HL-60 (cell line): ENCODE measurements around the gene DELE1.
"Not testable (repeated sequence)": the region's sequence is repeated elsewhere in the genome, so short reads cannot be mapped to it uniquely, and the experiment has no call there.

Source experiments
- DNase-seq, 2 experiments: peaks; one replicate each; pipeline ENCODE4 v3.0.0-alpha.2; 2010 to 2020; ENCODE audit warnings: low read depth in 1 of 2, low spot score in 1 of 2
- H3K27ac ChIP-seq: fragments of 250-450 bp; sonication (Bioruptor Pico); replicated peaks from 2 replicates; pipeline ENCODE4 v1.5.1; 2020; ENCODE audit warnings: mild to moderate bottlenecking, moderate library complexity
- H3K27me3 ChIP-seq: fragments of 250-450 bp; sonication (Bioruptor Pico); 2 replicates; pipeline ENCODE4 v1.5.1; 2021; ENCODE audit warnings: mild to moderate bottlenecking, moderate library complexity; ENCODE audit not compliant: insufficient read depth, poor library complexity, severe bottlenecking
- H3K4me3 ChIP-seq: replicated peaks from 2 replicates; pipeline ENCODE4 v1.5.1; 2011; ENCODE audit warnings: mild to moderate bottlenecking, control low read depth, low read length; ENCODE audit not compliant: insufficient read depth
- CTCF ChIP-seq: IDR thresholded peaks from one replicate; pipeline ENCODE4 v1.5.1; 2011; ENCODE audit warnings: low read length, control low read depth, inconsistent platforms; ENCODE audit not compliant: insufficient read depth
- GABPA ChIP-seq: IDR thresholded peaks from 2 replicates; pipeline ENCODE4 v1.6.1; 2012; ENCODE audit warnings: low read depth
- POLR2AphosphoS5 ChIP-seq: IDR thresholded peaks from 2 replicates; pipeline ENCODE4 v1.6.1; 2012; ENCODE audit warnings: low read depth
- REST ChIP-seq: IDR thresholded peaks from 2 replicates; pipeline ENCODE4 v1.6.1; 2012; ENCODE audit warnings: low read depth; ENCODE audit not compliant: insufficient replicate concordance
- SPI1 ChIP-seq: IDR thresholded peaks from 2 replicates; pipeline ENCODE4 v1.6.1; 2012; ENCODE audit warnings: low read depth, mild to moderate bottlenecking, borderline replicate concordance

Gene DELE1

GRCh38 chr5:141882594-141883183 is 41.0 kb upstream of the DELE1 start:
- peaks cover 47% of the 10 kb centered on the region for H3K27me3 ChIP-seq
- no peak for TF ChIP-seq GABPA
- no peak for DNase-seq
- H3K4me3 ChIP-seq, result no peak overlapping the region
- H3K27ac ChIP-seq, result no peak overlapping the region

DNA sequence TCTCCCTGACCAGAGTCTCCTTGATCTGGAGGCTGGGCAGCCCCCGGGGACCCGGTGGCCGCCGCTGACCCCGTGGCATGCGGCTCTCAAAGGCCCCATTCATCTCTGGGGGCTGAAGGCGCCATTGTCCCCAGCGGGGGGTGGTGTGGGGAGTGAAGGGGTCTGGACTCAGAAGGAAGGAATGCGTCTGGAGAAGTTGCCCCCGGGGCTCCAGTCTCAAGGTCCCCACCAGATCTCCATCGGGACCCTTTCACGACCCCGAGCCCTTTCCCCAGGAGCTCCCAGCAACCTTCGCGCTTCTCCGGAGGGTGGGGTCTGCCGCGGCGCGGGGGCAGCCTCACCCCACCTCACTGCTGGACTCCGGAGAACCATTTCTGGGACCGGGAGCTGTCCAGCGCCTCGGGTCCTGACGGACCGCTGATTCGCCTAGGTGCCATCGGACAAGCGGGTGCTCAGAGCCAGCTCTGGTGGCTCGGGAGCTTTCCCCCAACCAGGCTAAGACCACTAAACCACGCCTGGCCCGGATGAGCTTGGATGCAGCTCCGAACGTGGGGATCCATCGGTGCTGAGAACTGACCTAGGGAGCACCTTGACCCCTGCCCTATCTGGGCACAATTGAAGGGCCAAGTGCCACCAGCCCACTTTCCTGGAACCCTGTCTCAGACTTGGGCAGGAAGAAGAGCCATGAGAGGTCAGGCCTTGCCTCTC is 40.3 kb upstream of the DELE1 start:
- Histone ChIP-seq H3K27ac (no peak overlapping the region), H3K4me3 (no peak overlapping the region), H3K27me3 (peaks cover 44% of the 10 kb centered on the region)
- no peak for DNase-seq
- TF ChIP-seq SPI1 (no peak), POLR2AphosphoS5 (no peak), REST (peak; percentile 94), CTCF (no peak), GABPA (no peak)

DNA sequence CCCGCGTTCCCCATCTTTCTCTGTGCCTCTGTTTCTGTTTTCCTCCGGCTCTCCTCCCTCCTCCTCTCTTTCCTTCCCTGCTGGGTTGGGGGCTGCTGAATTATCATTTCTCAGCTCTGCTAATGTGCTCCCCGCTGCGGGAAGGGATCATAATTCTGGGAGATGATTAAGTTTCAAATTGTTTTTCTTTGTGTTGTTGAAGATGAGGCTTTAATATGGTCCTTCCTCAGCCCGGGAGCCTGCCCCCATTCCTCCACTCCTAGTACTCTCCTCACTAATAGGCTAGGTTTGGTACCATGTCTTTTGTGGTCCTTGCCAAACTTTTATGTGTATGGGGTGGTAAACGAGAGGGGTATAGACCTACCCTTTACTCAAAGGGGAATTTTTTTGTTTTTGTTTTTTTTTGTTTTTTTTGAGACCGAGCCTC is 39.8 kb upstream of the DELE1 start:
- DNase-seq, result no peak
- Histone ChIP-seq H3K4me3 (no peak overlapping the region), H3K27ac (no peak overlapping the region), H3K27me3 (peaks cover 39% of the 10 kb centered on the region)
- TF ChIP-seq POLR2AphosphoS5 (no peak), GABPA (no peak), SPI1 (no peak), REST (no peak), CTCF (no peak)

GRCh38 chr5:141889282-141889871 is 34.3 kb upstream of the DELE1 start:
- no peak overlapping the region for H3K4me3 ChIP-seq
- no peak for DNase-seq
- H3K27me3 ChIP-seq, result peaks cover 5% of the 10 kb centered on the region
- TF ChIP-seq GABPA (no peak), REST (no peak), POLR2AphosphoS5 (no peak), CTCF (no peak), SPI1 (no peak)
- H3K27ac ChIP-seq, result no peak overlapping the region

DNA sequence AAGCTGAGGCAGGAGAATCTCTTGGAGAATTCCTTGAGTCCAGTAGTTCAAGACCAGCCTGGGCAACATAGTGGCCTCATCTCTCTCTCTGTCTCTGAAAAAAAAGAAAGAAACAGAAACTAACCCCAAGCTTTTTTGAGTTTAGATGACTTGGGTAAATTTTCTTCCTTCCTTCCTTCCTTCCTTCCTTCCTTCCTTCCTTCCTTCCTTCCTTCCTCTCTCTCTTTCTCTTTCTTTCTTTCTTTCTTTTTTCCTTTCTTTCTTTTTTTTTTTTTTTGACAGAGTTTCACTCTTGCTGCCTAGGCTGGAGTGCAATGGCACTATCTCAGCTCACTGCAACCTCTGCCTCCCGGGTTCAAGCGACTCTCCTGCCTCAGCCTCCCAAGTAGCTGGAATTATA is 33.2 kb upstream of the DELE1 start:
- not testable (repeated sequence) for H3K27ac ChIP-seq, H3K27me3 ChIP-seq, DNase-seq, H3K4me3 ChIP-seq
